GM12878 (cell line): Measurements from ENCODE around the gene LRRK1. TPM values are rescaled to one million over a fixed set of nuclear protein-coding genes. Genes with fewer than 3 reads are reported as not detected.

ENCODE experiments used
- ATAC-seq: fragments of 200-7000 bp; cut with Tn5 transposase; 3 replicates; pipeline ENCODE4 v1.9.1; 2020; ENCODE audit warnings: mild to moderate bottlenecking, moderate library complexity
- BruUV-seq: library from RNA; stranded (reverse); fragments of 400-500 nt; replicated peaks from 2 replicates; lab custom pipeline; 2021; lab: Mats Ljungman, UMichigan
- CTCF ChIA-PET: fragments of 300-600 bp; sonication (Branson Sonifier 250); formaldehyde crosslinking; extraction: SDS; loops from one replicate; lab custom pipeline; 2021; ENCODE audit warnings: inconsistent platforms; lab: Yijun Ruan, JAX
- POLR2A ChIA-PET: fragments of 350-600 bp; formaldehyde crosslinking; extraction: SDS; loops from one replicate; lab custom pipeline; 2021; ENCODE audit warnings: inconsistent platforms; lab: Charles Lee
- RAD21 ChIA-PET: fragments of 300-600 bp; sonication (Branson Sonifier 250); formaldehyde crosslinking; loops from one replicate; lab custom pipeline; 2023; ENCODE audit warnings: antibody characterized with exemption; ENCODE audit not compliant: unreplicated experiment; lab: Charles Lee
- SMC1A ChIA-PET: fragments of 300-600 bp; sonication (Branson Sonifier 250); formaldehyde crosslinking; loops from one replicate; lab custom pipeline; 2023; ENCODE audit not compliant: unreplicated experiment, uncharacterized antibody; lab: Charles Lee
- DNase-seq: peaks from one replicate; pipeline ENCODE4 v3.0.0-alpha.2; 2011; ENCODE audit warnings: low read depth, low spot score
- FAIRE-seq: peaks from 3 replicates; lab custom pipeline; 2011; peaks lifted over from hg19 to GRCh38; lab: Jason Lieb, UNC
- H2AFZ ChIP-seq: 2 replicates; pipeline ENCODE4 v1.6.0; 2011; ENCODE audit warnings: low read depth, low read length, control low read depth; ENCODE audit not compliant: control insufficient read depth
- H3K27ac ChIP-seq: 2 replicates; pipeline ENCODE4 v1.5.1; 2011; ENCODE audit warnings: control low read depth; ENCODE audit not compliant: control insufficient read depth, insufficient read depth
- H3K27me3 ChIP-seq, 2 experiments: replicated peaks in 1 of 2; 2 replicates each; pipeline versions ENCODE4 v1.6.0 to v1.6.1; 2011; ENCODE audit warnings: low read length in 1 of 2; ENCODE audit not compliant: control insufficient read depth in 2 of 2, insufficient read depth in 2 of 2
- H3K36me3 ChIP-seq, 2 experiments: 2 replicates each; pipeline ENCODE4 v1.5.1; 2011; ENCODE audit warnings: low read length in 1 of 2; ENCODE audit not compliant: control insufficient read depth in 2 of 2, insufficient read depth in 2 of 2
- H3K4me1 ChIP-seq: 2 replicates; pipeline ENCODE4 v1.6.1; 2011; ENCODE audit warnings: mild to moderate bottlenecking, low read length, moderate library complexity, mixed read lengths; ENCODE audit not compliant: control insufficient read depth, insufficient read depth
- H3K4me2 ChIP-seq: 2 replicates; pipeline ENCODE4 v1.6.0; 2011; ENCODE audit warnings: control low read depth; ENCODE audit not compliant: control insufficient read depth, insufficient read depth
- H3K4me3 ChIP-seq: fragments of 200-600 bp; sonication (generic); 2 replicates; pipeline ENCODE4 v1.5.1; 2016
- H3K79me2 ChIP-seq: 2 replicates; pipeline ENCODE4 v1.6.0; 2011; ENCODE audit warnings: low read length; ENCODE audit not compliant: control insufficient read depth, insufficient read depth
- H3K9ac ChIP-seq: 2 replicates; pipeline ENCODE4 v1.8.0; 2011; ENCODE audit warnings: low read length, control low read depth, mixed read lengths; ENCODE audit not compliant: control insufficient read depth, insufficient read depth
- H3K9me3 ChIP-seq: replicated peaks from 3 replicates; pipeline ENCODE4 v1.5.1; 2011; ENCODE audit warnings: mild to moderate bottlenecking, low read length; ENCODE audit not compliant: control insufficient read depth, insufficient read depth
- H4K20me1 ChIP-seq: 2 replicates; pipeline ENCODE4 v1.6.0; 2011; ENCODE audit not compliant: control insufficient read depth, insufficient read depth
- BMI1 ChIP-seq: fragments of 450-650 bp; IDR thresholded peaks from 2 replicates; pipeline ENCODE4 v1.6.1; 2016; ENCODE audit warnings: mild to moderate bottlenecking, moderate library complexity, borderline replicate concordance
- CBX5 ChIP-seq: sonication (generic); IDR thresholded peaks from 2 replicates; pipeline ENCODE4 v1.6.1; 2016; ENCODE audit warnings: low read depth, moderate library complexity, mild to moderate bottlenecking, inconsistent platforms
- CEBPZ ChIP-seq: fragments of 150-350 bp; IDR thresholded peaks from 2 replicates; pipeline ENCODE4 v1.6.1; 2016; ENCODE audit warnings: low read depth, low read length
- CHD1 ChIP-seq: IDR thresholded peaks from 2 replicates; pipeline ENCODE4 v1.6.1; 2012; ENCODE audit warnings: low read depth, low read length, improper control_type of control experiment
- CHD4 ChIP-seq: fragments of 200-600 bp; sonication (generic); IDR thresholded peaks from 2 replicates; pipeline ENCODE4 v1.6.1; 2016; ENCODE audit warnings: mild to moderate bottlenecking
- CREB1 ChIP-seq: IDR thresholded peaks from 2 replicates; pipeline ENCODE4 v1.6.1; 2012; ENCODE audit warnings: low read depth, mild to moderate bottlenecking, inconsistent platforms
- FOS ChIP-seq: IDR thresholded peaks from 3 replicates; pipeline ENCODE4 v1.6.1; 2011; ENCODE audit warnings: borderline replicate concordance; ENCODE audit not compliant: insufficient read length; ENCODE audit errors: extremely low read depth
- HCFC1 ChIP-seq: fragments of 150-350 bp; IDR thresholded peaks from 2 replicates; pipeline ENCODE4 v1.6.1; 2014; ENCODE audit warnings: low read length
- IRF3 ChIP-seq: fragments of 450-650 bp; IDR thresholded peaks from 2 replicates; pipeline ENCODE4 v1.6.1; 2014; ENCODE audit warnings: mild to moderate bottlenecking
- MEF2A ChIP-seq: IDR thresholded peaks from 2 replicates; pipeline ENCODE4 v1.6.1; 2011; ENCODE audit warnings: low read depth, mild to moderate bottlenecking, low read length, moderate library complexity; ENCODE audit not compliant: insufficient read depth
- MXI1 ChIP-seq: fragments of 150-350 bp; IDR thresholded peaks from 2 replicates; pipeline ENCODE4 v1.6.1; 2011; ENCODE audit warnings: low read depth, mild to moderate bottlenecking, inconsistent platforms, low read length, improper control_type of control experiment
- MYC ChIP-seq: IDR thresholded peaks from 2 replicates; pipeline ENCODE4 v1.6.1; 2011; ENCODE audit warnings: mild to moderate bottlenecking, low read length, moderate library complexity, inconsistent platforms; ENCODE audit not compliant: insufficient read depth, insufficient replicate concordance, insufficient read length, severe bottlenecking
- RBBP5 ChIP-seq: fragments of 200-600 bp; sonication (generic); conservative IDR thresholded peaks from 2 replicates; pipeline ENCODE4 v1.6.1; 2016
- SMARCA5 ChIP-seq: fragments of 450-650 bp; IDR thresholded peaks from 2 replicates; pipeline ENCODE4 v1.6.1; 2017; ENCODE audit warnings: mild to moderate bottlenecking
- SP1 ChIP-seq: IDR thresholded peaks from one replicate; pipeline ENCODE4 v1.6.1; 2011; ENCODE audit warnings: low read depth, low read length
- SPI1 ChIP-seq: IDR thresholded peaks from 2 replicates; pipeline ENCODE4 v1.6.1; 2011; ENCODE audit warnings: low read depth, mild to moderate bottlenecking, low read length, moderate library complexity, borderline replicate concordance; ENCODE audit not compliant: insufficient read depth
- SRF ChIP-seq, 2 experiments: IDR thresholded peaks; 2 replicates each; pipeline ENCODE4 v1.6.1; 2011; ENCODE audit warnings: low read depth in 2 of 2, low read length in 2 of 2, mild to moderate bottlenecking in 1 of 2, moderate library complexity in 1 of 2
- SUPT20H ChIP-seq: IDR thresholded peaks from 2 replicates; pipeline ENCODE4 v1.6.1; 2011; ENCODE audit warnings: low read depth, mild to moderate bottlenecking, low read length, moderate library complexity, borderline replicate concordance; ENCODE audit not compliant: control insufficient read depth
- WGBS: methylation state at CpG from one replicate; pipeline ENCODE4 v1.1.6; 2016; ENCODE audit warnings: low lambda C conversion rate; ENCODE audit not compliant: insufficient replicate concordance, insufficient coverage; ENCODE audit errors: missing lambda C conversion rate; 5-methylcytosine and 5-hydroxymethylcytosine counted together
- in situ Hi-C: fragments of 300-500 bp; cut with MboI; formaldehyde crosslinking; loops from 9 replicates; pipeline ENCODE4 v1.14.3; 2018; ENCODE audit warnings: mixed read lengths
- intact Hi-C: fragments of 100-400 bp; cut with micrococcal nuclease; formaldehyde crosslinking; loops from one replicate; pipeline ENCODE4 v1.14.2; 2022; ENCODE audit not compliant: unreplicated experiment
- polyA plus RNA-seq, 11 experiments: library from polyadenylated mRNA; depleted of rRNA in 4 of 11; unstranded in 6 of 11; stranded (reverse) in 5 of 11; fragments of >200 nt; fragmentation: Nextera tagmentation in 4 of 11; fragmentation: Illumina TruSeq in 1 of 11; extraction: Ambion mirVana in 4 of 11; extraction: Trizol in 1 of 11; gene quantifications; 1 replicate in 1 of 11; 2 replicates in 10 of 11; pipeline versions ENCODE4 v1.2.1 to v1.2.3, GENCODE V29; 2011 to 2016; ENCODE audit warnings: inconsistent platforms in 2 of 11, missing spikeins in 2 of 11, low read depth in 1 of 11
- total RNA-seq, 4 experiments: library from RNA; depleted of rRNA in 3 of 4; stranded (reverse); fragments of >200 nt in 3 of 4; fragmentation: Illumina TruSeq in 1 of 4; extraction: Trizol in 1 of 4; gene quantifications; 2 replicates each; pipeline versions ENCODE4 v1.2.1 to v1.2.3, GENCODE V29; 2013 to 2021

Gene LRRK1
- total and polyA plus RNA-seq, 10 of the 15 experiments (the other 5 are each of a cell fraction or from before 2014, with no cell fraction given) = 2.2 to 58.3 (median 17.9) TPM

GRCh38 chr15:101012326-101013200 is 93.4 kb downstream of the LRRK1 start:
- in situ Hi-C loops = no loop called here
- H4K20me1 ChIP-seq = no peaks in the 10 kb centered on the region
- no peaks in the 10 kb centered on the region for H3K9me3 ChIP-seq
- H3K36me3 ChIP-seq = peaks cover 23 to 33% of the 10 kb centered on the region in 2 experiments
- SMC1A ChIA-PET = interaction anchor here (11.7 kb wide), 1 partner anchor 94 kb away, joined by 316 read pairs; the partner anchor contains the start of gene LRRK1
- H3K4me3 ChIP-seq = no peak overlapping the region
- RAD21 ChIA-PET = interaction anchor here (11.4 kb wide), 1 partner anchor 94 kb away, joined by 287 read pairs; the partner anchor contains the start of gene LRRK1
- no peak for ATAC-seq
- no peak for TF ChIP-seq MEF2A
- no peak for TF ChIP-seq CHD1
- no peak for TF ChIP-seq IRF3
- no peak for TF ChIP-seq MXI1
- no peak for TF ChIP-seq SPI1
- TF ChIP-seq RBBP5 = no peak
- no peak for TF ChIP-seq SMARCA5
- no peak for TF ChIP-seq MYC
- TF ChIP-seq SUPT20H = no peak
- no peak for TF ChIP-seq CBX5
- TF ChIP-seq CHD4 = no peak
- no peak for TF ChIP-seq CREB1
- no peak for TF ChIP-seq BMI1
- TF ChIP-seq HCFC1 = no peak
- TF ChIP-seq FOS = no peak
- TF ChIP-seq CEBPZ = no peak
- TF ChIP-seq SRF (IDR thresholded peaks at IDR 0.05; ENCODE audit: low read depth in 2 of 2, low read length in 2 of 2) = no peak
- TF ChIP-seq SP1 = no peak
- TF ChIP-seq, all 136 proteins: peak for 0
- Histone ChIP-seq H3K79me2 (no peaks in the 10 kb centered on the region), H3K4me2 (no peak overlapping the region), H3K27me3 (no peaks in the 10 kb centered on the region), H3K9ac (no peak overlapping the region), H2AFZ (no peak overlapping the region), H3K27ac (no peak overlapping the region), H3K4me1 (peaks cover 2% of the 10 kb centered on the region)
- intact Hi-C loops = no loop called here
- ChIA-PET CTCF (interaction anchor here (0.8 to 19.8 kb wide), 4 partner anchors 94 to 246 kb away, joined by 4 to 567 read pairs (median 41); partner anchors contain the start of gene LRRK1), POLR2A (no interaction called here)
- WGBS = 98% methylated on average over 20 of the region's 20 CpGs
- BruUV-seq = no TSS peak
- FAIRE-seq = no peak
- no peak for DNase-seq
